Ecto neural progenitor cell (in vitro differentiated cells): ENCODE data around the gene HOXC9.

Experiments
- DNase-seq: peaks from one replicate; pipeline ENCODE4 v3.0.0-alpha.2; 2018; ENCODE audit warnings: low spot score

HOXC9 gene

GRCh38 chr12:54015018-54015931 is 15.3 kb downstream of the HOXC9 start:
- DNase-seq = no peak

DNA sequence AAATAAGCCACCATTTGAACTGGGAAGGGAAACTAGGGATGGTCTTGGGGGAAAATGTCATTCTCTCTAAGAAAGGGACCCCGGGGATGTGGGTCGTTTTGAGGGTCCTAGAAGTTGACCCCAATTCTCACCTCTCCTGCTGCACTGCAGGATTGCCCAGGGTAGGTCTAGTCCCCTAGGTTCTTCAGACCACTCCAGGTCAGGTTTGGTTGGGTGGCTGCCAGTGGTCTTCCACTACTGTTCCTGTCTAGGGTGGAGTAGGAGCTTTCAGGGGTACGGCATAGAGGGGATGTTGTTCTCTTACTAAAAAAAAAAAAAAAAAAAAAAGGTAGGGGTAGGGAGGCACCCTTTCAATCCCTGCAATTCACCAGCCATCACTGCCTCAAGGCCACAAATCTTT is 16.1 kb downstream of the HOXC9 start:
- no peak for DNase-seq

DNA sequence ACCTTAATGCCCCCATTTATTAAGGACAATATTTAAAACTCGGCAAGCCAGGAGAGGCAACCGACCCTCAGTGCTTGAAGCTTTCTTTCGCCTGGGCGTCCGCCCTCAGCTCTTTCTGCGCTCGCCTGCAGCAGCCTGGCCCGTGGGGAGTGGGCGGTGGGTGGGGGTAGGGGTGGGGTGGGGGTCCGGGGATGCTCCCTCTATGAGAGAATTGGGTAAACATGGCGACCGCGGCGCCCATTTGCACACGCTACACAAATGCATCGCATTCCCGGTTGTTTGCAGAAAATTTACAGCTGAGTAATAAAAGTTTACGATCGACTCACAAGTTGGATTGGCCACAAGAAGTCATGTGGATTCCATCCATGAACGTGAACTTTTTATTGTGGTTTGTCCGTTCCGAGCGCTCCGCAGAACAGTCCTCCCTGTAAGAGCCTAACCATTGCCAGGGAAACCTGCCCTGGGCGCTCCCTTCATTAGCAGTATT is 16.6 kb downstream of the HOXC9 start:
- DNase-seq = no peak

DNA sequence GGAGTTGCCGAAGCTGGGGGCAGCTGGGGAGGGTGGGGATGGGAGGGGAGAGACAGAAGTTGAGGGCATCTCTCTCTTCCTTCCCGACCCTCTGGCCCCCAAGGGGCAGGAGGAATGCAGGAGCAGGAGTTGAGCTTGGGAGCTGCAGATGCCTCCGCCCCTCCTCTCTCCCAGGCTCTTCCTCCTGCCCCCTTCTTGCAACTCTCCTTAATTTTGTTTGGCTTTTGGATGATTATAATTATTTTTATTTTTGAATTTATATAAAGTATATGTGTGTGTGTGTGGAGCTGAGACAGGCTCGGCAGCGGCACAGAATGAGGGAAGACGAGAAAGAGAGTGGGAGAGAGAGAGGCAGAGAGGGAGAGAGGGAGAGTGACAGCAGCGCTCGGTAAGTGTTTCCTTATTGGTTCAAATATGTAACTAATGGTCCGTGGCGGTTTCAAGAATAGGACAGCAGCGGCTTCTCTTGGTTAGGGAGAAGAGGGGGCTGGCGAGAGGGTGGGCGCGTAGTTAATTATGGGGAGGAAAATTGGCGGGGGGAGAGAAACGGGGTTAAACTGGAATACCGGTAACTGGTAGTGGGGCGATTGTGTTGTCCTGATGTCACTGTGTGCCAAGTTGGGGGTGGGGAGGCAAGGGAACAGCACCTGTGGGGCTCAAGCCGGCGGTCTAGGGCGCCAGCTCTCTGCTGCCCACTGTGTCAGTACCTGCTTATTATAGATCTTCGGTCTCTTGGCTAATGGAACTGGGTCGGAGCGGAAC is 17.2 kb downstream of the HOXC9 start:
- no peak for DNase-seq

- peak; percentile 87 for DNase-seq
Measured at GRCh38 chr12:54017878-54018467, 18.0 kb downstream of the HOXC9 start.

DNA sequence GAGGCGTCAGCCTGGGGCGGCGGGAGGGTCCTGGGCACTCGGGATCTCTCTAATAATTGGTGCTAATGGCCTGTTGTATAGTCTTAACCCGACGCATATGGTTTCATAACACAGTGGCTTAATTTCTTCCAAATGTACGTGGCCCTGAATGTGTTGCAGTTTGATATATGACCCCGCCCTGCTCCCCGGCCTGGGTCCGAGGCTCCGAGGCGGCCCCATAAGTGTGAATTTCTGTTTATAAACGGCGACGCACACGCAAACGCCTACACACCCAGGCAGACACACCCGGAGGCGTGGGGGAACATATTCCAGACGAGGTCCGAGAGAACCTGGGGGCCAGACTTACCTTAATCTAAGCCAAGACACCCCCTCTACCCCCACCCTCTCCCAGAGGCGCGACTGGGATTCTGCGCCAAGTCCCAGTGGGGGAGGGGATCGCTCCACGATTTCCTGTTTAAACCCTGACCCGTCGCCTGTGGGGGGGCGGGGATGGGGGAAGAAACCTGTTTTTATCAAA is 18.6 kb downstream of the HOXC9 start:
- DNase-seq = no peak

DNA sequence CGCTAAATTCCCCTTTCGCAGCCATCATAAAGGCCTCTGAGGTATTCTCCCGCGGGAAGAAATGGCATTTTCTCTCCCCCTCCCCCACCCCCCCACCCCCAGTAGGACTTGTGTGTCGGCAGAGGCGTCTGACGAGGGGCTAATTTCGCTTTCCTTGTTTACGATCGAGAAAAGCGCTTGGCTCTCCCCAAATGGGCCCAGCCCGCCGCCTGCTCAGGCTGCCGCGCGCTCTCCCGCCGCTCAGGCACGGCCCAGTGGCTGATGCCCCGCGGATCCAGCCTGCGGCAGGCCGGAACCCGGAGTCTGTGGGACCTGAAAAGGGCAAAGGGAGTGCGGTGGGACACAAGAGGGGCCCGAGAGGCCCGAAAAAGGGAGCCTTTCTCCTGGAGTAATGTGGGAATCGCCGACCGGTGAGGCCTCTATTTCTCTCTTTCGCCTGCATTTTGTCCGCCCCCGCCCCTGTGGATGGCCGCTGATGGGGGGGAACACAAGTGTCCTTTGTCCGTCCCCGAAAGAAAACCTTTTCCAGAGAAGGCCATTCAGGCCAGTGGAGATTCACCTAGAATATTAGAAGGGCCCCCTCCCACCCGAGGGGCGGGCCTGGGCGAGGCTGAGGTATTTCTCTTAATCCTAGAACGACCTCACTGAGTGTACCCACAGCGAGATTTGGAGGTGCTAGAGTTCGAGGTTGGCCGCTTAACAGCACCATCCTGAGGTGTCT is 19.3 kb downstream of the HOXC9 start:
- no peak for DNase-seq

- no peak for DNase-seq
Measured at GRCh38 chr12:54019924-54020590, 20.1 kb downstream of the HOXC9 start.

- DNase-seq = no peak
Measured at GRCh38 chr12:54020591-54021405, 20.8 kb downstream of the HOXC9 start.

GRCh38 chr12:54021432-54022013 is 21.6 kb downstream of the HOXC9 start:
- DNase-seq = peak; percentile 81

- no peak for DNase-seq
Measured at GRCh38 chr12:54022960-54023884, 23.3 kb downstream of the HOXC9 start.

GRCh38 chr12:54024127-54024526 is 24.2 kb downstream of the HOXC9 start:
- no peak for DNase-seq

DNA sequence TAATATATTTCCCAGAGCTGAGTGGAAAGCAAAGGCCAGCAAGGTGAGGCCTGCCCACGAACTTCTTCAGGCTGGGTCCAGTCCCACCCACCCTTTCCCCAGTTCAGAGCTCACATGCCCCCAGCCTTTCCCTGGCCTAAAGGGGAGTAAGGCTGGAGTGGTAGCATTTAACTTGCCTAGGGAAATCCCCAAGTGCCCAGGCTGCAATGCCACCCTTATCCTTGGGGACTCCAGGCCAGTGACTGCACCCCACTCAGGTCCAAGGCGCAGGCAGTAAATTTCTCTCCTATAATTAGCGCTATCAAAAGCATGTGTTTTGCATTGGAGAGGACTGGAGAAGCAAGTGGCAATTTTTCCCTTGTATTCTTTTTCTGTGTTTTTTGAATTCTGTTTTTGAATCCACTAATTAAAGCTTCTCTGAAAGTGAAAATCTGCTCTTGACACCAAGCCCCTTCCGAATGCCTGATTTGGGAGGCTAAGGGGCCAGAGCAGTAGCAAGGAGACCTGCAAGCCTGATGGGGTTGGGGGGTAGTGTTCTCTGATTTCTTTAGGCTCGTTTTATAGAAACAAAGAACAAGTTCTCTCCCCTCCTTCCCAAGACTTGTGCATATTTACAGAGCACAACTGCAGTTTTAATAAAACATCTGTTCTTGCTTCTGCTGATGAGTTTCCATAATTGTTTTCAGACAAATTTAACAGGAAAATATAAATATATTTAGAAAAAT is 24.8 kb downstream of the HOXC9 start:
- no peak for DNase-seq

- DNase-seq = no peak
Measured at GRCh38 chr12:54025499-54026405, 25.8 kb downstream of the HOXC9 start.

- DNase-seq = no peak
Measured at GRCh38 chr12:54026640-54027441, 26.9 kb downstream of the HOXC9 start.

- no peak for DNase-seq
Measured at GRCh38 chr12:54027442-54027786, 27.5 kb downstream of the HOXC9 start.
